Endothelial cell of umbilical vein (primary cell): ENCODE results near the gene RPS8.
"Not testable (repeated sequence)": the region's sequence is repeated elsewhere in the genome, so short reads cannot be mapped to it uniquely, and the experiment has no call there.

ENCODE experiments used
- CTCF ChIP-seq, 2 donors: IDR thresholded peaks; 1 replicate in 1 of 2; 2 replicates in 1 of 2; pipeline ENCODE4 v1.5.1; 2011; ENCODE audit warnings: low read length in 2 of 2, mild to moderate bottlenecking in 2 of 2, moderate library complexity in 2 of 2, control low read depth in 1 of 2, inconsistent platforms in 1 of 2, low read depth in 1 of 2; ENCODE audit not compliant: insufficient read depth in 1 of 2; ENCODE audit errors: extremely low read depth in 1 of 2
- EZH2 ChIP-seq: IDR thresholded peaks from 2 replicates; pipeline ENCODE4 v1.6.1; 2012; ENCODE audit warnings: borderline replicate concordance, low read depth, mild to moderate bottlenecking, moderate library complexity, low read length, inconsistent platforms; ENCODE audit not compliant: severe bottlenecking
- FOS ChIP-seq: IDR thresholded peaks from 2 replicates; pipeline ENCODE4 v1.6.1; 2011; ENCODE audit warnings: mild to moderate bottlenecking, low read length, moderate library complexity, borderline replicate concordance; ENCODE audit not compliant: insufficient read depth
- GATA2 ChIP-seq: IDR thresholded peaks from 2 replicates; pipeline ENCODE4 v1.7.0; 2011; ENCODE audit warnings: low read depth, mild to moderate bottlenecking, moderate library complexity, mixed read lengths, low read length; ENCODE audit not compliant: insufficient read length, insufficient read depth
- JUN ChIP-seq: IDR thresholded peaks from 2 replicates; pipeline ENCODE4 v1.6.1; 2011; ENCODE audit warnings: borderline replicate concordance, low read depth; ENCODE audit not compliant: insufficient read length, insufficient read depth
- MAX ChIP-seq: IDR thresholded peaks from 2 replicates; pipeline ENCODE4 v1.6.1; 2011; ENCODE audit not compliant: insufficient read depth, insufficient read length
- MYC ChIP-seq: IDR thresholded peaks from one replicate; pipeline ENCODE4 v1.6.1; 2011; ENCODE audit warnings: mild to moderate bottlenecking, low read depth, low read length
- POLR2A ChIP-seq: IDR thresholded peaks from 2 replicates; pipeline ENCODE4 v1.6.1; 2012; ENCODE audit warnings: low read depth, mild to moderate bottlenecking, control low read depth, low read length
- POLR2AphosphoS5 ChIP-seq: IDR thresholded peaks from 2 replicates; pipeline ENCODE4 v1.6.1; 2012; ENCODE audit warnings: low read depth, mild to moderate bottlenecking, control low read depth, low read length, moderate library complexity; ENCODE audit not compliant: insufficient read depth

DNA sequence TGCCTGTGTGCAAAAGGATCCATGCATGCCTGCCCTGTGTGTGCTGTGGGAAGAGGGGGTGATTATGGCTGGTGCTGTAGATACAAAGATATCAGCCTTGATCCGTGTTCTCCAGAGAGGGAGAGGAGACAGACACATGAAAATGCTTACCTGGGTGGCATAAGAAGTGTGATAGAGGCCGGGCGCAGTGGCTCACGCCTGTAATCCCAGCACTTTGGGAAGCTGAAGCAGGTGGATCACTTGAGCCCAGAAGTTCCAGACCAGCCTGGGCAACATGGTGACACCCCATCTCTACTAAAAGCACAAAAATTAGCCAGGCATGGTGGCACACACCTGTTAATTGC, 35.4 kb downstream of the RPS8 start:
- not testable (repeated sequence) for TF ChIP-seq EZH2; CTCF (IDR thresholded peaks at IDR 0.05; ENCODE audit: extremely low read depth in 1 of 2, insufficient read depth in 1 of 2, low read depth in 1 of 2, low read length in 2 of 2); POLR2AphosphoS5; POLR2A; MYC; GATA2; MAX; FOS; JUN
